Ovary (tissue), 9 donors: Measurements from ENCODE around the gene CDK6. TPM values are rescaled to one million over a fixed set of nuclear protein-coding genes. Genes with fewer than 3 reads are reported as not detected.

Experiments used
- DNase-seq, 5 donors: peaks; one replicate each; pipeline ENCODE4 v3.0.0-alpha.2; 2019 to 2020
- H3K27ac ChIP-seq, 2 donors: fragments of 200-600 bp; one replicate each; pipeline versions ENCODE4 v1.5.1 to v1.8.0; 2019 to 2022
- H3K27me3 ChIP-seq: fragments of 200-600 bp; one replicate; pipeline ENCODE4 v1.8.0; 2022
- H3K36me3 ChIP-seq: fragments of 200-600 bp; sonication (generic); one replicate; pipeline ENCODE4 v1.5.1; 2019
- H3K4me1 ChIP-seq: one replicate; pipeline ENCODE4 v1.8.1; 2013; ENCODE audit warnings: mild to moderate bottlenecking, moderate library complexity; ENCODE audit not compliant: insufficient read depth
- H3K4me3 ChIP-seq: fragments of 200-600 bp; sonication (generic); one replicate; pipeline ENCODE4 v1.5.1; 2017
- H3K9me3 ChIP-seq, 2 donors: fragments of 200-600 bp in 1 of 2; sonication (generic) in 1 of 2; one replicate each; pipeline versions ENCODE4 v1.5.1 to v1.8.1; 2013 to 2019; ENCODE audit warnings: mild to moderate bottlenecking in 1 of 2, moderate library complexity in 1 of 2
- CTCF ChIP-seq, 3 donors: fragments of 450-650 bp in 2 of 3; fragments of 200-600 bp in 1 of 3; IDR thresholded peaks; one replicate each; pipeline versions ENCODE4 v1.5.1 to v1.8.0; 2016 to 2022; ENCODE audit warnings: antibody characterized with exemption in 3 of 3, mild to moderate bottlenecking in 1 of 3
- EP300 ChIP-seq: sonication (generic); formaldehyde crosslinking; IDR thresholded peaks from one replicate; pipeline ENCODE4 v1.6.1; 2017; ENCODE audit warnings: antibody characterized with exemption
- POLR2A ChIP-seq: fragments of 450-650 bp; IDR thresholded peaks from one replicate; pipeline ENCODE4 v1.6.1; 2017; ENCODE audit warnings: antibody characterized with exemption, mild to moderate bottlenecking, moderate library complexity
- WGBS, 3 donors: extraction: QIAGEN DNeasy Blood & Tissue Kit in 1 of 3; methylation state at CpG; one replicate each; pipeline versions ENCODE4 v1.1.5 to v1.1.7; 2013 to 2017; 5-methylcytosine and 5-hydroxymethylcytosine counted together
- intact Hi-C, 4 donors: fragments of 100-400 bp; cut with DNase I; formaldehyde crosslinking; loops; one replicate each; pipeline versions ENCODE4 v1.11.0 to v1.15.1; 2022 to 2023
- polyA plus RNA-seq, 2 donors: library from polyadenylated mRNA; stranded (reverse); fragments of 200-250 nt in 1 of 2; fragments of 350-450 nt in 1 of 2; fragmentation: Illumina TruSeq in 1 of 2; extraction: RNeasy Lipid Tissue Mini Kit (QIAGEN cat#74804) in 1 of 2; gene quantifications; one replicate each; pipeline ENCODE4 v1.2.3, GENCODE V29; 2013 to 2014
- total RNA-seq, 7 donors: library from RNA; depleted of rRNA in 2 of 7; stranded (reverse); fragments of >200 nt in 2 of 7; fragmentation: NEBNext Ultra II Directional in 3 of 7; extraction: Animal tissue kit (Norgen Biotek cat#: 25700) in 3 of 7; gene quantifications; one replicate each; pipeline versions ENCODE4 v1.1.0 to v1.2.4, GENCODE V29; 2016 to 2023
- donor health status: DM: no; HTN: no; CAD: no; lungs with moderate emphysema.
- donor health status: DM: no; HTN: no; CAD: no.
- donor health status: Bipolar disorder and iron deficiency.
- donor health status: DM: yes; HTN: yes; CAD: no.
- donor health status: DM: no; HTN: no; CAD: no.
- donor health status: DM: yes; HTN: yes; CAD: no.

CDK6 gene
- total and polyA plus RNA-seq, 9 donors, result 1.8 to 20.4 (median 11.2) TPM

- no peaks in the 10 kb centered on the region for H3K9me3 ChIP-seq
- no peak overlapping the region for H3K27ac ChIP-seq
- no peaks in the 10 kb centered on the region for H3K36me3 ChIP-seq
- no peak for DNase-seq
- no peaks in the 10 kb centered on the region for H3K27me3 ChIP-seq
- no peaks in the 10 kb centered on the region for H3K4me1 ChIP-seq
- no peak for TF ChIP-seq EP300
- no peak for TF ChIP-seq POLR2A
- no peak for TF ChIP-seq CTCF (IDR thresholded peaks at IDR 0.05)
- H3K4me3 ChIP-seq, result no peak overlapping the region
- intact Hi-C loops, result no loop called here
These were observed 19.0 kb downstream of the CDK6 start for GRCh38 chr7:92817398-92817797.

- Histone ChIP-seq H3K27ac (no peak overlapping the region), H3K27me3 (no peaks in the 10 kb centered on the region), H3K4me3 (no peak overlapping the region), H3K36me3 (no peaks in the 10 kb centered on the region), H3K9me3 (no peaks in the 10 kb centered on the region), H3K4me1 (no peaks in the 10 kb centered on the region)
- intact Hi-C loops, result no loop called here
- TF ChIP-seq CTCF (IDR thresholded peaks at IDR 0.05) (no peak), POLR2A (no peak), EP300 (no peak)
- no peak for DNase-seq
These were observed 21.0 kb downstream of the CDK6 start for GRCh38 chr7:92815412-92815811.

GRCh38 chr7:92813390-92814024, 22.9 kb downstream of the CDK6 start:
- Histone ChIP-seq H3K4me1 (peaks cover 6% of the 10 kb centered on the region), H3K9me3 (no peaks in the 10 kb centered on the region), H3K36me3 (no peaks in the 10 kb centered on the region), H3K27me3 (no peaks in the 10 kb centered on the region), H3K4me3 (no peak overlapping the region), H3K27ac (no peak overlapping the region)
- TF ChIP-seq POLR2A (no peak), EP300 (no peak), CTCF (IDR thresholded peaks at IDR 0.05) (no peak)
- 34 to 39% (median 37%) methylated on average over 4 of the region's 4 CpGs for WGBS, 3 donors
- intact Hi-C loops, result no loop called here
- DNase-seq, result no peak

- no peak overlapping the region for H3K4me3 ChIP-seq
- no peaks in the 10 kb centered on the region for H3K9me3 ChIP-seq
- peaks cover 6% of the 10 kb centered on the region for H3K4me1 ChIP-seq
- no peak overlapping the region for H3K27ac ChIP-seq
- H3K36me3 ChIP-seq, result no peaks in the 10 kb centered on the region
- 86 to 90% (median 89%) methylated on average over 6 of the region's 6 CpGs for WGBS, 3 donors
- intact Hi-C loops, result no loop called here
- no peak for TF ChIP-seq POLR2A
- no peak for TF ChIP-seq EP300
- TF ChIP-seq CTCF (IDR thresholded peaks at IDR 0.05), result no peak
- no peaks in the 10 kb centered on the region for H3K27me3 ChIP-seq
- no peak for DNase-seq
These were observed 25.2 kb downstream of the CDK6 start for GRCh38 chr7:92811158-92811557.
